Keratinocyte (primary cell): ENCODE measurements around the gene CFAP54.

Experiments used
- EZH2 ChIP-seq: IDR thresholded peaks from one replicate; pipeline ENCODE4 v1.6.1; 2012; ENCODE audit warnings: inconsistent platforms, mild to moderate bottlenecking, low read length, moderate library complexity
- TF ChIP-seq, protein P1 (sequence below), 3 experiments: IDR thresholded peaks in 1 of 3; conservative IDR thresholded peaks in 1 of 3; optimal IDR thresholded peaks in 1 of 3; 2 replicates in 2 of 3; 3 replicates in 1 of 3; pipeline versions ENCODE3 to v1.5.1; 2011; ENCODE audit warnings: low read length in 3 of 3, mild to moderate bottlenecking in 3 of 3, moderate library complexity in 2 of 3, control low read depth in 1 of 3, inconsistent platforms in 1 of 3; ENCODE audit not compliant: insufficient read depth in 2 of 3; ENCODE audit errors: extremely low read depth in 1 of 3

GRCh38 chr12:96452261-96452922, 37.0 kb upstream of the CFAP54 start:
- TF ChIP-seq, protein P1, sequence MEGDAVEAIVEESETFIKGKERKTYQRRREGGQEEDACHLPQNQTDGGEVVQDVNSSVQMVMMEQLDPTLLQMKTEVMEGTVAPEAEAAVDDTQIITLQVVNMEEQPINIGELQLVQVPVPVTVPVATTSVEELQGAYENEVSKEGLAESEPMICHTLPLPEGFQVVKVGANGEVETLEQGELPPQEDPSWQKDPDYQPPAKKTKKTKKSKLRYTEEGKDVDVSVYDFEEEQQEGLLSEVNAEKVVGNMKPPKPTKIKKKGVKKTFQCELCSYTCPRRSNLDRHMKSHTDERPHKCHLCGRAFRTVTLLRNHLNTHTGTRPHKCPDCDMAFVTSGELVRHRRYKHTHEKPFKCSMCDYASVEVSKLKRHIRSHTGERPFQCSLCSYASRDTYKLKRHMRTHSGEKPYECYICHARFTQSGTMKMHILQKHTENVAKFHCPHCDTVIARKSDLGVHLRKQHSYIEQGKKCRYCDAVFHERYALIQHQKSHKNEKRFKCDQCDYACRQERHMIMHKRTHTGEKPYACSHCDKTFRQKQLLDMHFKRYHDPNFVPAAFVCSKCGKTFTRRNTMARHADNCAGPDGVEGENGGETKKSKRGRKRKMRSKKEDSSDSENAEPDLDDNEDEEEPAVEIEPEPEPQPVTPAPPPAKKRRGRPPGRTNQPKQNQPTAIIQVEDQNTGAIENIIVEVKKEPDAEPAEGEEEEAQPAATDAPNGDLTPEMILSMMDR (optimal IDR thresholded peaks at IDR 0.05 in 1 of 3, IDR thresholded peaks at IDR 0.05 in 1 of 3, conservative IDR thresholded peaks at IDR 0.05 in 1 of 3; ENCODE audit: extremely low read depth in 1 of 3, insufficient read depth in 2 of 3, low read length in 3 of 3) = no peak
- no peak for TF ChIP-seq EZH2
